ENCODE results near the gene TPD52L2. TPM values are rescaled to one million over a fixed set of nuclear protein-coding genes. Genes with fewer than 3 reads are reported as not detected.
"Not testable (repeated sequence)": the region's sequence is repeated elsewhere in the genome, so short reads cannot be mapped to it uniquely, and the experiment has no call there.

TPD52L2 gene
- total and polyA plus RNA-seq, 7 donors: 71.7 to 109 (median 84.7) TPM

DNA sequence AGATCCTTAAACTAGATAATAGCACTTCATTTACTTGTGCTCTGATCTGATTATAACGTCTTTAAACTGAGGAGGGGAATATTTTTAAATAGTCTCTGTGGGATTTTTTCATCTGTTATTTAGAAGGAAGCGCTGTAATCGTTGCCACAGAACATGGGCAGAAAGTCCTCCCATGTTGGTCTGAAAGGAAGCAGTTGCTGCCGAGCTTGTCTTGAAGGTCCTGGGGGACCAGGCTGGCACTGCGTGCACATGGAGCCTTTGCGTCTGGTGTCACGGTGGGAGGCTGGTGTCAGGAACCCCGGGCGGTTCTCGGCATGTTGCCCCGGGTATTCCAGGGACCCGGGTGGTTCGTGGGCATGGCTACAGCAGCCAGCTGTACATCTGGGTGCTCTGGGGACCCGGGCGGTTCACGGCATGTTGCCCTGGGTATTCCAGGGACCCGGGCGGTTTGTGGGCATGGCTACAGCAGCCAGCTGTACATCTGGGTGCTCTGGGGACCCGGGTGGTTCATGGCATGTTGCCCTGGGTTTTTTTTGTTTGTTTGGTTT, 11.5 kb downstream of the TPD52L2 start:
- H3K4me3 ChIP-seq: no peak overlapping the region
- DNase-seq: no peak
- TF ChIP-seq POLR2AphosphoS5 (IDR thresholded peaks at IDR 0.05) (no peak), POLR2A (IDR thresholded peaks at IDR 0.05) (no peak), EP300 (IDR thresholded peaks at IDR 0.05) (no peak)
- TF ChIP-seq, protein P1, sequence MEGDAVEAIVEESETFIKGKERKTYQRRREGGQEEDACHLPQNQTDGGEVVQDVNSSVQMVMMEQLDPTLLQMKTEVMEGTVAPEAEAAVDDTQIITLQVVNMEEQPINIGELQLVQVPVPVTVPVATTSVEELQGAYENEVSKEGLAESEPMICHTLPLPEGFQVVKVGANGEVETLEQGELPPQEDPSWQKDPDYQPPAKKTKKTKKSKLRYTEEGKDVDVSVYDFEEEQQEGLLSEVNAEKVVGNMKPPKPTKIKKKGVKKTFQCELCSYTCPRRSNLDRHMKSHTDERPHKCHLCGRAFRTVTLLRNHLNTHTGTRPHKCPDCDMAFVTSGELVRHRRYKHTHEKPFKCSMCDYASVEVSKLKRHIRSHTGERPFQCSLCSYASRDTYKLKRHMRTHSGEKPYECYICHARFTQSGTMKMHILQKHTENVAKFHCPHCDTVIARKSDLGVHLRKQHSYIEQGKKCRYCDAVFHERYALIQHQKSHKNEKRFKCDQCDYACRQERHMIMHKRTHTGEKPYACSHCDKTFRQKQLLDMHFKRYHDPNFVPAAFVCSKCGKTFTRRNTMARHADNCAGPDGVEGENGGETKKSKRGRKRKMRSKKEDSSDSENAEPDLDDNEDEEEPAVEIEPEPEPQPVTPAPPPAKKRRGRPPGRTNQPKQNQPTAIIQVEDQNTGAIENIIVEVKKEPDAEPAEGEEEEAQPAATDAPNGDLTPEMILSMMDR (IDR thresholded peaks at IDR 0.05): no peak
- no peaks in the 10 kb centered on the region for H3K27me3 ChIP-seq
- intact Hi-C loops (cut with DNase I): no loop called here
- WGBS, 2 donors: 90 to 93% methylated on average over 19 of the region's 19 CpGs
- no peak overlapping the region for H3K27ac ChIP-seq
- H3K36me3 ChIP-seq: peaks cover 19 to 86% (median 43%) of the 10 kb centered on the region in 4 donors
- H3K4me1 ChIP-seq: no peaks in the 10 kb centered on the region
- H3K9me3 ChIP-seq: no peaks in the 10 kb centered on the region

DNA sequence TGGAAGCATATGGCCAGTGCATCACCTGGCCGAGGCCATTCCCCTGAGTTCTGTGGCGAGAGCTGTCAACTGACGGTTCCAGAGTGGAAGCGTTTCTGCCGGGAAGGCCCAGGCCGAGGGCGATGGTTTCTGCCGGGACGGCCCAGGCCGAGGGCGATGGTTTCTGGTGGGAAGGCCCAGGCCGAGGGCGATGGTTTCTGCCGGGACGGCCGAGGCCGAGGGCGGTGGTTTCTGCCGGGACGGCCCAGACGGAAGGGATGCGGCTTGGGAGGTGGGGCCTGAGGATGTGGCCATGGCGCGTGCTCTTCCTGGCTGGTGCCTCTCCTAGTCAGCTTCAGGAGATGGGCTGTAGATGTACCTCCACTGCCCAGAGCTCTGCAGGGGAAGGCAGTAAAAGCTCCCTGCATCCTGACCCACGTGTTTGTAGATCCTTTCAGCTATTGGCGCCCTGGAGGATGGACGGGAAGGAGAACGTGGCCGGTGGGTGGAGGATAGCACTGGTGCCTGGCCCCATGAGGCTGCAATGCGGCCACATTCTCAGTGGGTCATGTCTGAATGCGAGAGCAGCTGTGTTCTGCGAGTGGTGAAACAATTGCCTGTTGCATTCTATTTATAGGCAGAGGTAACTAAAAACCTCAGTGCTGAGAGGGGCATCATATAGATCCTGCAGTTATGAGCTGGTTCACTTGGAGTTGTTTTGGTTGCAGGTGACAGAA, 12.8 kb downstream of the TPD52L2 start:
- Histone ChIP-seq H3K4me3 (no peak overlapping the region), H3K27ac (no peak overlapping the region), H3K27me3 (no peaks in the 10 kb centered on the region), H3K9me3 (no peaks in the 10 kb centered on the region), H3K4me1 (no peaks in the 10 kb centered on the region), H3K36me3 (peaks cover 24 to 82% (median 46%) of the 10 kb centered on the region in 4 donors)
- 93 to 94% methylated on average over 32 of the region's 32 CpGs for WGBS, 2 donors
- no peak for TF ChIP-seq EP300 (IDR thresholded peaks at IDR 0.05)
- no peak for TF ChIP-seq POLR2AphosphoS5 (IDR thresholded peaks at IDR 0.05)
- TF ChIP-seq POLR2A (IDR thresholded peaks at IDR 0.05): no peak
- TF ChIP-seq, protein P1 (IDR thresholded peaks at IDR 0.05): no peak
- DNase-seq: no peak
- intact Hi-C loops (cut with DNase I): no loop called here

- intact Hi-C loops (cut with DNase I): no loop called here
- no peaks in the 10 kb centered on the region for H3K27me3 ChIP-seq
- H3K27ac ChIP-seq: no peak overlapping the region
- H3K9me3 ChIP-seq: no peaks in the 10 kb centered on the region
- 93 to 96% methylated on average over 14 of the region's 14 CpGs for WGBS, 2 donors
- no peaks in the 10 kb centered on the region for H3K4me1 ChIP-seq
- H3K4me3 ChIP-seq: no peak overlapping the region
- TF ChIP-seq POLR2A (IDR thresholded peaks at IDR 0.05): no peak
- TF ChIP-seq, protein P1 (IDR thresholded peaks at IDR 0.05): no peak
- TF ChIP-seq POLR2AphosphoS5 (IDR thresholded peaks at IDR 0.05): no peak
- TF ChIP-seq EP300 (IDR thresholded peaks at IDR 0.05): no peak
- DNase-seq: no peak
- H3K36me3 ChIP-seq: peaks cover 23 to 82% (median 47%) of the 10 kb centered on the region in 4 donors
Observed at GRCh38 chr20:63878899-63879663, 14.0 kb downstream of the TPD52L2 start.

- intact Hi-C loops (cut with DNase I); H3K9me3 ChIP-seq; H3K4me1 ChIP-seq; H3K27me3 ChIP-seq; DNase-seq; H3K27ac ChIP-seq; H3K4me3 ChIP-seq: not testable (repeated sequence)
- WGBS, 2 donors: 95 to 96% methylated on average over 13 of the region's 13 CpGs
- peaks cover 17 to 82% (median 43%) of the 10 kb centered on the region in 4 donors for H3K36me3 ChIP-seq
Observed at GRCh38 chr20:63880901-63881300, 15.8 kb downstream of the TPD52L2 start.
